GM21717 (cell line): Measurements from ENCODE around the gene DCP1B.

Experiments
- ATAC-seq: cut with Tn5 transposase; IDR thresholded peaks from one replicate; pipeline ENCODE4 v1.9.1; 2021; ENCODE audit warnings: mild to moderate bottlenecking, moderate library complexity; ENCODE audit not compliant: unreplicated experiment

DCP1B gene

DNA sequence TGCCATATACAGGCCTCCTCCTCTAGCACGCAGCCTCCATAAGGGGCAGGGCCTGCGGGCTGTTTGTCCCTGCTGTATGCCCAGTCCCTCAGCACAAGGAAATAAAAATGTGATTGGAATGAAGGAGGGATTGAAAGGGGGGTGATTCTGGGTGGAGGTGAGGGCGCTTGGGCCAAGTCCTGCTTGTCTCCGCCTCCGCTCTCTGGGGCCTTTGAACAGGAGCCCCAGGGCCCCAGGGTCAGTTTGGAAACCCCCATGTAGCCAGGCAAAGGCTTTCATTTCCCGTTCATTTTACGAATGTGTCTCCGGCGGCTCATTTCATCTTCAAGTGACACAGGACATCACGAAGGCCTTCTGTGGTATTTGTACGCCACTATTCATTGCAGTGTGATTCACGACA, 81.3 kb downstream of the DCP1B start:
- no peak for ATAC-seq

DNA sequence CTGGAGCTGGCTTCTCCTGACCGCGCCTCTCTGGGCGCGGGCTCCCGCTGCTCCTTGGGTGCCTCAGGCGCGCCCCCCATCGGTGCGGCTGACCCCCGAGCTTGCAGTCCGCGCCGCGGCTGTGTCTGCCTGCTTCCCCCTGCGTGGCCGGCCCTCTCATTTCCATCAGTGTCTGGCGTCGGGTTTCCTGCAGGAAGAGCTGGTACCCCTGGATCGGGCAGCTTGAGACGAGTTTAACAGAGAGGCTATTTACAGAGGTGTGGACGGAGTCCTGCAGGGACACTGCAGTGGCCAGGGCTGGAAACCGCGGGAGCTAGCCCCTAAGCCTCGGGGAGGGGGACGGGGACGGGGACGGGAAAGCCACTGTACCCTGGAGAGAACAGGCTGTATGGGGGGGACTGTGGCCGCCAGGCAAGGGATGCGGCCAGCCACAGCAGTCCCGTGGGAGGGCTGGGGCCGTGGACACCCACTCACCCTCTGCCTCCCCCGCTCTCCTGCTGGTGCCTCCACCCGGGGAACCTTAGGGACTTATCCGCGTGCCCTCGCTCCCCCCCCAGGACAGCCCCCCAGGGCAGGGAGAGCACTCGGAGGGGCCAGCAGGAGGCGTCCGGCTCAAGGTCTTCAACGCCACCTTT, 82.1 kb downstream of the DCP1B start:
- no peak for ATAC-seq

DNA sequence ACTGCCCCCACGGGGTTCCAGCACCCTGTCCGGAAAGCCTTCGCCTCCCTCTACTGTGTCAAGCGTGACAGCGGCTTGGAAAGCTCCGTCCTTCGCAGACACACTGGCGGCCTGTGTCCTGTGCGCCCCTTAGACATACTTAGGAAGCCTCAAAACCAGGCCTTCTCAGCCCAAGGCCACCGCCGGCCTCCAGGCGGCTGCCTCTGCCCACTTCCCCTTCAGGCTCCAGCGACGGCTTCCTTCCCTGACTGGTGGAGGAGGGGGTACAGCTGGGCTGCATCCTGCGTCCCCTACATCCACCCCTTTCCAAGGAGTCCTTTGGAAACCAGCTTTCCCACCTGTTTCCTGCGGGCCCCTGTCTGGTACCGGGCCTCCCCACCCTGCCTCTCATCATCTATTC, 83.3 kb downstream of the DCP1B start:
- no peak for ATAC-seq

DNA sequence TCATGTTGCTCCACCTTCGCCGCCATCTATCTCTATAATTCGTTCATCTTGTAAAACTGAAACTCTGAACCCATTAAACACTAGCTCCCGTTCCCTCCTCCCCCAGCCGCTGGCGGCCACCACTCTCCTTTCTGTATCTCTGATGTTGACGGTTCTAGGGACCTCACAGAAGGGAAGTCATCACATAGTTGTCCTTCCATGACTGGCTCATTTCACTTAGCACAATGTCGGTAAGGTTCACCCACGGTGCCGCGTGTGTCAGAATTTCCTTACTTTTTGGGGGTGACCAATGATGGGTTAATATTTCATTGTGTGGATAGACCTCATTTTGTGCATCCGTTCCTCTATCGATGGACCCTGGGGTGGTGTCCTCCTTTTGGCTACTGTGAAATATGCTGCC, 83.8 kb downstream of the DCP1B start:
- no peak for ATAC-seq

DNA sequence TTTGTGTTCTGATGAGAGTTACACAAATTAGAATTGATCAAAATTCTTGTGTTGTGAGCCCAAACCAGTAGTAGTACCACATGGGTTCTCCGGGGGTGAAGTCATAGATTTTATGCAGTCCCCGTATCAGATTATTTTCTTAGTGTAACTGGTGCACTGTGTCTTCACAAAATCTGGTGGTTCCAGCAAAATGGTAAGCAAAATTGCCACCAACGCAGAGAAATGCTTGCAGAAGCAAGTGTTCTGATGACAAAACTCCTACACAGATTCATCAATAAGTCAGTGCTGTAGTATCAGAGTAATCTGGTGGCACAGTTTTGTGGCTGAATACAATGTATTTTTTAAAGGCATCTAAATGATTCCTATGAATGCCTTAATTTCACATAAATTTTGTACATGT, 84.5 kb downstream of the DCP1B start:
- no peak for ATAC-seq

DNA sequence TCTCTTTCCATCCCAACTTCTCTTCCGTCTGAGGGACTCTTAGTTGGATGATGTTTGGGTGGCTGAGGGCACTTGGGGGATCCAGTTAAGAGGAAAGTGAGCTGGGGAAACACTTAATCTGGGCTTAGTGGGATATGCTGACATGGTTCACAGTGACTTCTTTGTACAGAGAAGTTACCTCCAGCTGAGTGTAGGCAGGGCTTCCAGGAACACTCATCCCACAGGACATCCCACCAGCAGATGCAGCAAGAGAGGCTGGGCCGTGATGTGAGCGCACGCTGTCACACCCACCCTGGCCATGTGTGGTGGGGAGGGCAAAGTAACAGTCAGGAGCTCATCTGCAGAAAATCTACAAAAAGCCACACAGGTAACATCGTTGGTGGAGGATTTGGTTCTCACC, 85.0 kb downstream of the DCP1B start:
- no peak for ATAC-seq

DNA sequence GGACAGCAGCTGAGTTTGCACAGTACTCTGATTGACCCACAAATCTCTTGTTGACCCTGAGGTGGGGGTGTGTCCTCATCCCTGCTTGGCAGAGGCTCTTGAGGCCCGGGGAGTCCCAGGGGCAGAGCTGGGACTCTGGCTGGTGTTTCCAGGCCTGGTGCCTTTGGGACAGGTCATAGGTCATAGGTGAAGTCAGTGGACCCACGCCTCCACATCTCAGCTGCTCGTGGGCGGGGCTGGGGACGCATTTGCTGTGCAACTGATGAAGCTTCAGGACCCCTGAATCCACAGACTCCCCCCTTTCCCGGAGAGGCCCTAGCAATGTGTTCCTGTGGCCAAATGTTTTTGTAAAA, 85.4 kb downstream of the DCP1B start:
- no peak for ATAC-seq

DNA sequence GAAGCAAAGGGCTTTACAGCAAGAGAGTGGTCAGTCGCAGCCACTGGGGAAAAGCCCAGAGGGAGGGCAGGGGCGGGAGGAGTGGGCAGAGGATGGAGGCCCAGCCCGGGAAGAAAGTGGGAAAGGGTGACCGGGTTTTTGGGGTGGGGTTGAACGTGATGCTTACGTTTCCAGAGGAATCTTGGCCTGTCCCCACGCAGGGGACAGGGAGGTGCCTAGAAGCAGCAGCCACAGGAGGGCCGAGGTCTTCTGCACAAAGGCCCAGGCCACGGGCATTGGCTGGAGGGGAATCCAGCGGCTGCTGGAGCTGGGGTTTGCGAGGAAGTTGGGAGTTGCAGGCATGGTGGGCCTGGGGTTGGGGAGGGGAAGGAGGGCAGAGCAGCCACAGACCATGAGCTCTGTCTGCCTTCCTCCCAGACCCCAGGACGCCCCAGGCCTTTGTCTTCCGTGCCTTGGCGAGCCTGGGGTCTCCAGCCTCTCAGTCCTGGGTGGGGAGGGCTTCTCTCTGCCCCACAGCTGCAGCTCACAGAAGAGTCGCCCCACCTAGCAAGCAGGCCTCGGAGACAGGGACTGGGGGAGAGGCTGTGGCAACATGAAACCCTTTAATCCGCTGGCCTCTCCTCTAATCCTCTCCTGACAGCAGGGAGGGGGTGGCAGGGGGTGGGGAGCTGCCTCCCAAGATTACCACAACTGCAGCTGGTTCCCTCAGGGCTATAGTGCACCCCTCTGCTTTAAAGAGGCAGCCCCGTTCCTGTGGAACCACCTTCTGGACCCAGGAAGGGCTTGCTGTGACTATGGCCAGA, 86.0 kb downstream of the DCP1B start, which contains the start of gene CACNA2D4:
TSS of gene CACNA2D4 (minus strand) at position 572 of the 803 bp plus-strand sequence. CDS start at position 393, 179 bp downstream.
- ATAC-seq: no peak

DNA sequence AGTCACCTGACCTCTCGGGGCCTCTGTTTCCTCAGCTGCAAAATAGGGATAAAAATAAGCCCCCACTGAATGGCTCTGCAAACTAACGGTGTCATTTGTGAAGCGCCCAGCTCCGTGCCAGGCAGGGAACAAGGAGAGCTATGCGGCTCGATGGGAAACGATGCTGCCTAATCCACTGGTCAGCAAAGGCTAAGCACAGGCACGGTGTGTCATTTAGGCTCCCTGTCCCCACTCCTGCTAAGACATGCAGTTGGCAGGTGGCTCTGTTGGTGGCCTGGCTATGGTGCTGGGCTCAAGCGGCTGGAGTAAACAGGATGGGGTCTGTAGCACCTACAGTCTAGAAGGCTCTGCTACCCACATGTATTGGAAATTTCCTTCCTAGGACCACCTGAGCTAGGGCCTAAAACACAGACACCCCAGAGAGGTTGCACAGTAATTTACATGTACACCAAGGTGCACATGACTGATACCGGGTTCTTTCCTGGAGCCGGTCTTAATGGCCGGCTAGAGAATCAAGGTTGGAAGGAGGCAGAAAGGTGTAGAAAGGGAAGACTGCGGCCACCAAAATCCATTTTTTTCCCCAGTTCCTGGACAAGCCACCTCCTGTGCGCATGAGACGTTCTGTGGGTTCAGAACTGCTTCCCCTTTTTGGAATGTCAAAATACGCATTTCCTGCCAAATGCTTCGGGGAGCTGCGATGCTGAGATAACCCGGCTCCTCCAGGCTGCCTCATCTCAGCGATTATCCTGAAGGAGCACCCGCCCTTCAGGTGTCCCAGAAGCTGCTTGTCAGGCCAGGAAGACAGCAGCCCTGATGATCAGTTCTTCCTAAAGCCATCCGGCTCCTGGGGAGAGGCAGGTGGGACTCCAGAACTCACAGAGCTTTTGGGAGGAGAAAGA, 86.8 kb downstream of the DCP1B start:
- no peak for ATAC-seq

DNA sequence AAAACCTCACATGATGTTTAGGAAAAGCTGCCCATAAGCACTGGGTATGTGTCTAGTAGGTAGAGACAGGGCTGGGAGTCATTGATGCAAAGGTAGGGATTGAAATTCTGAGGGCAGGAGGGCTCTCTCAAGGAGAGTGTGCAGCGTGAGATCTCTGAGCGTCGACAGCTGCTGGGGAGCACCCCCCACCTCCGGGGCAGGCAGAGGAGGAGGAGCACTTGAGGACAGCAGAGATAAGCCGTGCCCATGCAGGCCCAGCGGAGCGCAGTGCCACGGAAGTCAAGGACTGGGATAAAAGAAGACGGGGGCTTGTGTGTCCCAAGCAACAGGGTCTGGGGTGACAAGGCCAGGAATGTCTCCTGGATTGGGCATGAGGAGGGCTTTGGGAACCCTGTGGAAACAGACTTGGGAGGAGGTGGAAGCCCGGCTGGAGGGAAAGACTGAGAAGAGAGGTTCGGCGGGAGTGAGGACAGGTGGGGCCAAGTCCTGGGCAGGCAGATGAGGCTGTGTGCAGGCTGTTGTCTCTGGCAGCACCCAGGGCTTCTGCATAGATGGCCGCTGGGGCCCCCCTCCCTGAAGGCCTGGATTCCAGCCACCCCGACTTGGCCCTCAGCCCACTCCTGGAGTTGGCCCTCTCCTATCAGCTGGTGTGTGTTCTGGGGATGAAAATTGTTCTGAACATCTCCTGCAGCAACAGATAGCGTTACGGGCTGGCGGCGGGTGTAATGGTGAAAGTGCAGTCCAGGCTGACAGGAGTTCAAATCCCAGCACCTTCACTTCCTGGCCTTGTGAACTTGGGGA, 87.7 kb downstream of the DCP1B start:
- no peak for ATAC-seq

DNA sequence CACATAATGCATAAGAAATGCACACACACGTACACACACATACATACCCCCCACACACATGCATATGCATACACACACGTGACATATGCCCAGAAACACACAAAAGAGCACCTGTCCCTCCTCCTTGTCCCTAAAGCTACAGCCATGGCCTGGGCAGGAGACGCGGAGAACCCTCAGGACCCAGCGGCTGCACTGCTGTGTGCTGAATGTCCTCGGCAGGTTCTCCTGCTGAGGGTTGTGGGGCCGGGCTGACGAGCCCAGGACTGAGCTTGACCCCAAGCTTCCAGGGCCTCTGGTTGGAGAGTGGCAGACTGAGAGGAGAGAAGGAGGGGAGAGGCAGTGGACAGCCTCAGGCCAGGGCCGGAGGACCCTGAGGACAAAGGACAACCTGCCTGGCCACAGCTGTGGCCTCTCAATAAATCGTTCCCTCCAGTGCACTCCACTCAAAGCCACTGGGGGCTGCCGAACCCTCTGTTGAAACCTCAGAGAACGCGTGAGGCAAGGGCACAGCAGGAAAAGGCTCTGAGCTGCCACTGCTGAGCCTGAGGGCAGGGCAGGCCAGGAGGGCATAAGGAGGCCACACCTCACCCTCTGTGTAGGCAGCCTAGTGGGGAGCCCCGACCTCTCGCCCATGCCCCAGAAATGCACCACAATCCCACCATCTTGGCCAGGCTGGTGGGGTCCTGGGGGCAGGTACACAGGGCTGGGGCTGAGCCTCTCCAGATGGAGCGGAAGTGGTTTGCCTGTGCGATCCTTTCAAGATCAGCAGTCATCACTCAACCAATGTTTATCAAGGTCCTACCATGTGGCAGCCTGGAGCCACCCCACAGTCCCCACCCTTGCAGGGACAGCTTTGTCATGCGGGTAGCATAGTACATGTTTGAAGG, 88.9 kb downstream of the DCP1B start:
- no peak for ATAC-seq

DNA sequence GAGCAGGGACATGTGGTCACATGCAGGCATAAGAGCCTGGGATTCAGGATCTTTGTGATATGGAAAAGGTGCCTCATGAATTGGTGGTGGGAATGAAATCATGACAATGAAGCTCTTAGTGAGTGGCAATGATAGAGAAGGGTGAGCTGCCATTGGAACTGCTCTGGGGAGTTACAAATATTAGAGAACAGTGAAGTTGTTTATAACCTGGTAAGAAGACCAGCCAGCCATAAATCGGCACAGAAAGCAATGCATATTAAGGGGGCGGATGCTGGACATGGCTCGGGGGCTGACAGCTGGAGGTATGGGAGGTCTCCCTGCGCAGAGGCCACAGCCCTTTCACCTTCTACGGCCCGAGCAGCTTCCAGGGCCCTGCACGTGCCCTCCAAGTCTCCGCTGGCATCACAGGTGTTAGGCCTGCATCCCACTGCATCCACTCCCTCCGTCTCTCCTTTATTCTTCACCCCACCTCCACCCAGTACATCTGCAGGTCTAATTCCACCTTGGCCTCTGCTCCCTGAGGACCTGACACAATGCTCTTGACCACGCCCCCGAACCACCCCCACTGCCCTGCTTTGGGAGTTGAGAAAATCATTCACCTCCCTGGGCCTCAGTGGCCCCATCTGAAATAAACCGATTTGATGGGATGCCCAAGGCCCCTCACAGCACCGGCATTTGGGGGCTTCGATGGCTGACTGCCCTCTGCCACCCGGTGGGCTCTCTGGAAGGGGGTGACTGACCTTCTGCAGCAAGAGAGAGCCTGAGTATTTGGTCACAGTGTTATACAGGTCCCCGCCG, 89.9 kb downstream of the DCP1B start:
- no peak for ATAC-seq

DNA sequence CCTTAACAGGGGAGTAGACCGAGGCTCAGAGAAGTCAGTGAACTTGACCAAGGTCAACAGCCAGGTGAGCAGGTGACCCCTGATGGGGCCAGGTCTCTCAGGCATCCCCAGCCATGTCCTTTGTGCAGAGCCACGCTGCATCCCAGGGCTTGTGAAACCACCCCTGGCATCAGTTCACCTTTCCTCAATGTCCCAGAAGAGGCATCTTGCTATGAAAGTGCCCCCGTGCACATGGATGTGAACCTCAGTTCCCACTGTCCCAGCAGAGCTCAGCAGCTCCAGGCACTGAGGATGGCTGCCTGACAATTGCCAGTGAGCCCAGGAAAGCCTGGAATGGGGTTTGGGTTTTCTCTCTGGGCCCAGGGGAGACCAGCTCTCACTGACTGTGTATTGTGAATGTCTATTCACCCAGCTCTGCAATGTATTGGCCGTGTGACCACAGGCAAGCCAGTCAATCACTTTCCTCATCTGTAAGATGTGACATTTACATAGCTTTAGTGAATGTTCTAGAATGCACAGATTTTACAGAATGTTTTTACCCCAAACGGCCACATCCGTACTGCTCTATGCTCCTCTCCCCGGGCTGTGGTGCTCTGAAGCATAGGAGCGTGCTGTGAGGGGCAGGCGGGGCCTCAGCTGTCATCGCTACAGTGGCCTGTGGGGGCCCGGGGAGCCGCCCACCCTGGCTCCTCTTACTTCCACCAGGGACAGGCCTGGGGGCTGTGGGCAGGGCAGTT, 90.7 kb downstream of the DCP1B start:
- ATAC-seq: no peak

DNA sequence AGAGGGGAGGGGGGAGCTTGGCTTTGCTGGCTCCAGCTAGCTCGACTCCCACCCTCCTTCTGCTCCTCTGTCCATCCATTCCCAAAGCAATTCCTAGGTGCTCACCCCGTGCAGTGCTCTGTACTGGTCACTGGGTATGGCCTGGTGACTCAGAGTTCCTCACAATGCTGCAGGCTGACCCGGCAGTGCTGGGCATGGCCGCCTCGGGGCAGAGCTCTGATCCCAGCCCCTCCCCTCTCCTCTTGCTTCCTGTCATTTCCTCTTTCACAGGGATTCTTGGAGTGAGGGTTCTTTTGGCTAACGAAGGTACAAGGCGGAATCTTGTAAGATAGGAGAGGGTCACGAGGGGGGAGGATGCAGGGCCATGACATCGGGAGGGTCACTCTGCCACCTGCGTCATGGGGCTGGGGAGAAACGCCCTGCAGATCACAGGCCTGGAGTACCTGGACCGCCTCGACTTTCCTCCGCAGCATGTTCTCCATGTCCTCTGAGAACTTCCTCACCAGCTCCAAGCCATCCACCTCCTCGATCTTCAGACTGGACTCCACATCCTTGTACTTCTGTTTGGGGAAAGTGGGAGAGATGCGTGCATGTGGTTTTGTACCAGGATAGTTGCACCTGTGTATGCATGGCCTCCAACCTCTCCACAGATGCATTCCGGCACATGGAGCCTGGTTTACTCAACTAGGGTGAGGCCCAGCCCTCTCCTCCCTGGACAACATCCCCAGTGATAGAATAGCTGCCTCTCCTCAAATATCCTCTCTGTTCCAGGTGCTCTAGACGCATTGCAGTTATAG, 91.5 kb downstream of the DCP1B start:
- no peak for ATAC-seq

DNA sequence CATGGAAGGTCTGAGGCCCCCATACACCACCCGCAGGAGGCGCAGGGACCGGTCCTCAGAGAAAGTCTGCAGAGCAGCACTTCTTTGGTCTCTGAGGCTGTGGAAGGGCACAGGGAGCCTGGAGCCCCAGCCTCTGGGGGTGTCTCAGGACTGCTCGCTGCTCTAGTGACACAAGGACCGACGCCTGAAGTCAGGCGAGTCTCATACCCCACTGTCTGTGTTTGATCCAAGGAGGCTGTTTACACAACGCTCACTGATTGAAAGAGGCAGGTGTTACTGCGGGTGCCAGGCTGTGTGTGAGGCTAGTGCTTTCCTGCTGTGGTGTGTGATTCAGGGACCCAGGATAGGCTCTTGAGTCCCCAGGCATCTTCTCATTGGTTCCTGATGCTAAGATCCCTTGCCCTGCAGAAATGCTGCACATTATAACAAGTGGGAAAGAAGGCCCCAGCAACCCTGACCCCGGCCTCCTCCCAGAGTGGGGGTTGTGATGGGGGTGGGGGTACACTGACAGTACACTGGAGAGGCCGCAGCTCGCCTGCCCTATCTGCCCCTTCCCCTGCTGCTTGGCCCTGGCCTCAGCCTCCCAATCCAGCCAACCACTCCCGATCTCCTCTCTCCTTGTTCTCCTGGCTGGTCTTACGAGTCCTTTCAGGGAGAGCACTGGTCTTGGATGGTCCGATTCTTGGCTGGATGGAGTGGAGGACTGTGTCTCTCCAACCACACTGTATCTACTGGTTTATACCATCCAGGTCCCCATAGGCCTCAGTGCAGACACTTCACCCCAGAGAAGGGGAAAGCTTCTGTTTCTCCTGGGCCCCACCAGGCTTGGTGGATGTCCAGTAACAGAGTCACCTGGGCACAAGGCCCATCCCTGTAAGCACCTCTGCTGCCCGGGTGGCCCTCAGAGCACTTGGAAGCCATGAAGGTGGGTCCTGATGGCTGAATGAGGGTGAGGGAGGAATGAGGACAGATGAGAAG, 92.4 kb downstream of the DCP1B start:
- no peak for ATAC-seq

DNA sequence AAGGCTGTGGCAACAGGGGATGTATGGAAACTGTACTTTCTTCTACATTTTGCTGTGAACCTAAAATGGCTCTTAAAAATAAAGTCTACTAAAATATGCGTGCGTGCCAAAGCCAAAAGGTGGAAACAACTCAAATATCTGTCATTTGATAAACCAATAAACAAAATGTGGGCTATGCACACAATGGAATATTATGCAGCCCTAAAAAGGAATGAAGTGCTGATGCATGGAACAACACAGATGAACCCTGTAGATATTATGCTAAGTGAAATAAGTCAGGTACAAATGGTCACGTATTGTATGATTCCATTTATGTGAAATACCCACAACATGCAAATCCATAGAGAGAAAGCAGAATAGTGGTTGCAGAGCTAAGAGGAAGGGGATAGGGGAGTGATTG, 93.8 kb downstream of the DCP1B start:
- no peak for ATAC-seq
